Vagina (tissue), 2 donors: ENCODE data around the gene TRAPPC5.

ENCODE experiments used
- CTCF ChIP-seq, 3 experiments: fragments of 450-650 bp in 2 of 3; fragments of 200-600 bp in 1 of 3; sonication (generic) in 1 of 3; IDR thresholded peaks; one replicate each; pipeline ENCODE4 v1.5.1; 2017 to 2019; ENCODE audit warnings: antibody characterized with exemption in 3 of 3, mild to moderate bottlenecking in 2 of 3, moderate library complexity in 2 of 3
- POLR2A ChIP-seq, 2 donors: fragments of 450-650 bp; IDR thresholded peaks; one replicate each; pipeline ENCODE4 v1.6.1; 2017; ENCODE audit warnings: antibody characterized with exemption in 2 of 2, mild to moderate bottlenecking in 2 of 2, moderate library complexity in 2 of 2
- POLR2AphosphoS5 ChIP-seq, 2 donors: sonication (generic); formaldehyde crosslinking; IDR thresholded peaks; one replicate each; pipeline ENCODE4 v1.9.0; 2017; ENCODE audit warnings: antibody characterized with exemption in 2 of 2, mild to moderate bottlenecking in 2 of 2, low read depth in 1 of 2; ENCODE audit not compliant: insufficient read depth in 1 of 2

GRCh38 chr19:7704280-7705060 lies 23.8 kb downstream of the TRAPPC5 start:
- no peak for TF ChIP-seq CTCF (IDR thresholded peaks at IDR 0.05)
- no peak for TF ChIP-seq POLR2A (IDR thresholded peaks at IDR 0.05)
- no peak for TF ChIP-seq POLR2AphosphoS5 (IDR thresholded peaks at IDR 0.05; ENCODE audit: insufficient read depth in 1 of 2, low read depth in 1 of 2)
